ENCODE results near the gene TEDDM1.

- TF ChIP-seq CTCF (conservative IDR thresholded peaks at IDR 0.05; ENCODE audit: low read length) (no peak), EZH2phosphoT487 (IDR thresholded peaks at IDR 0.05; ENCODE audit: borderline replicate concordance) (no peak)
These were observed 6.3 kb downstream of the TEDDM1 start for GRCh38 chr1:182394055-182394775.
